KOPT-K1 (cell line): ENCODE data around the gene GPC5.

Experiments used
- H3K27ac ChIP-seq: fragments of 200-600 bp; sonication (generic); 2 replicates; pipeline ENCODE4 v1.5.1; 2016; ENCODE audit warnings: antibody characterized with exemption, mild to moderate bottlenecking, low read depth, low read length; ENCODE audit not compliant: poor library complexity, severe bottlenecking
- H3K36me3 ChIP-seq: fragments of 200-600 bp; sonication (generic); 2 replicates; pipeline ENCODE4 v1.5.1; 2017; ENCODE audit warnings: antibody characterized with exemption, mild to moderate bottlenecking, low read length, moderate library complexity; ENCODE audit not compliant: insufficient read depth
- H3K9me3 ChIP-seq: fragments of 200-600 bp; sonication (generic); 2 replicates; pipeline ENCODE4 v1.5.1; 2017; ENCODE audit warnings: antibody characterized with exemption, low read length, mild to moderate bottlenecking; ENCODE audit not compliant: insufficient read depth, poor library complexity, severe bottlenecking

The GPC5 gene

GRCh38 chr13:91813253-91813652 is 414.8 kb downstream of the GPC5 start:
- no peak overlapping the region for H3K27ac ChIP-seq
- no peaks in the 10 kb centered on the region for H3K9me3 ChIP-seq

GRCh38 chr13:91816263-91816807 is 417.9 kb downstream of the GPC5 start:
- no peaks in the 10 kb centered on the region for H3K36me3 ChIP-seq
- no peak overlapping the region for H3K27ac ChIP-seq
- H3K9me3 ChIP-seq, result no peaks in the 10 kb centered on the region

More at GRCh38 chr13:91813253-91813652, 414.8 kb downstream of the GPC5 start:
- H3K36me3 ChIP-seq, result no peaks in the 10 kb centered on the region

- Histone ChIP-seq H3K9me3 (no peaks in the 10 kb centered on the region), H3K27ac (no peak overlapping the region), H3K36me3 (no peaks in the 10 kb centered on the region)
These were observed 418.8 kb downstream of the GPC5 start for GRCh38 chr13:91817250-91817649.

DNA sequence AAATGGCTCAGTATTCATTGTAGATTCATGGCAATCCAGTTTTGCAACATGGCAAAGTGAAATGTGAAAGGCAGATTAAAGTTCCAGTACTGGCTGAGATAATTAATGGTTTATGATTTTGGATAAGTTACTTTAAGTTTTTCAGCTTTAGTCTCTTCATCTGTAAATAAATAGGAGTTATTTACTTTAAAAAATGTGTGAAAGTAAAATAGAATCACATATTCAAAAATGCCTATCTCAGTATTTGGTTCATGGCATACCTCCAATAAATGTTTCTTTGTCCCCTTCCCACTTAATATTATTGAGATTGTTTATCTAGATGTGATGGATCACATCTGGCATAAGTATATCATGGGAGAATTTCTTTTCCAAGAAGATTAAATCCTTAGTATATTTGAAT is 426.0 kb downstream of the GPC5 start:
- Histone ChIP-seq H3K36me3 (no peaks in the 10 kb centered on the region), H3K27ac (no peak overlapping the region), H3K9me3 (no peaks in the 10 kb centered on the region)

DNA sequence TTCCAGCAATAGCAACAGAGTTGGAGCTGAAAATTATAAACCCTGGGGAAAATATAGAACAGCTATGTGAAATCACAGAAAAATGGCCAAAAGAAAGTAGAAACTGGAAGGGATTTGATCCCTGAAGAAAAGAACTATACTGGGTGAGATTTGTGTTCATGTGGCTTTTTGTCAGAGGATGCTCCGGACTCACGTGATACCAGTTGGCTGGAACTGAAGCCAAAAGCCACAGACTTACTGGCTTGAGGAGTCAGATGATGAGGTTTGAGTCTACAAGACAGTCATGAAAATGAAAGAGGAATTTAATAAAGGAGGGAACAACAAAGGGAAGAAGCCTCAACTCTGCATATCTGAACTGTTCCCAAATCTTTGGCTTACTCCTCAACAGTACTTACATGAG is 427.1 kb downstream of the GPC5 start:
- Histone ChIP-seq H3K36me3 (no peaks in the 10 kb centered on the region), H3K27ac (no peak overlapping the region), H3K9me3 (no peaks in the 10 kb centered on the region)

- H3K27ac ChIP-seq, result no peak overlapping the region
- H3K9me3 ChIP-seq, result no peaks in the 10 kb centered on the region
- no peaks in the 10 kb centered on the region for H3K36me3 ChIP-seq
These were observed 438.1 kb downstream of the GPC5 start for GRCh38 chr13:91836553-91836952.

GRCh38 chr13:91845612-91846011 is 447.2 kb downstream of the GPC5 start:
- Histone ChIP-seq H3K36me3 (no peaks in the 10 kb centered on the region), H3K9me3 (no peaks in the 10 kb centered on the region), H3K27ac (no peak overlapping the region)

- no peaks in the 10 kb centered on the region for H3K9me3 ChIP-seq
- H3K36me3 ChIP-seq, result no peaks in the 10 kb centered on the region
- no peak overlapping the region for H3K27ac ChIP-seq
These were observed 465.3 kb downstream of the GPC5 start for GRCh38 chr13:91863699-91864098.

DNA sequence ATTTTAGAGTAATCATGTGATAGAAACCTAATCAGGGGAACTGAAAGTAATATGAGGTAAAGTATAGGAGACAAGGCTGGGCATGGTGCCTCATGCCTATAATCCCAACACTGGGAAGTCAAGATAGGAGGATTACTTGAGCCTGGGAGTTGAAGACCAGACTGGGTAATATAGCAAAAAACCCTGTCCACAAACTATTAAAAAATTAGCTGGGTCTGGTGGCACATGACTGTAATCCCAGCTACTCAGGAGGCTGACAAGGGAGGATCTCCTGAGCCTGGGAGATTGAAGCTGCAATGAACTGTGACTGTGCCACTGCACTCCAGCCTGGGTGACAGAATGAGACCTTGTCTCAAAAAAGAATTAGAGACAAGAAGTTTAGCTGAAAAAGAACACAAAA is 469.9 kb downstream of the GPC5 start:
- Histone ChIP-seq H3K27ac (no peak overlapping the region), H3K36me3 (no peaks in the 10 kb centered on the region), H3K9me3 (no peaks in the 10 kb centered on the region)

DNA sequence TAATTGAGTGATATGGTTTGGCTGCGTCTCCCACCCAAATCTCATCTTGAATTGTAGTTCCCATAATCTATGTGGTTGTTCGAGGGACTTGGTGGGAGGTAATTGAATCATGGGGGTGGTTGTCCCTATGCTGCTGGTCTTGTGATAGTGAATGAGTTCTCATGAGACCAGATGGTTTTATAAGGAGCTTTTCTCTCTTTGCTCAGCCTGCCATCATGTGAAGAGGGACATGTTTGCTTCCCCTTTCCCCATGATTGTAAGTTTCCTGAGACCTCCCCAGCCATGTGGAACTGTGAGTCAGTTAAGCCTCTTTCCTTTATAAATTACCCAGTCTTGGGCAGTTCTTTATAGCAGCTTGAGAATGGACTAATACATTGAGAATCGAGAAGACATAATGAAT is 480.1 kb downstream of the GPC5 start:
- Histone ChIP-seq H3K36me3 (no peaks in the 10 kb centered on the region), H3K27ac (no peak overlapping the region), H3K9me3 (no peaks in the 10 kb centered on the region)

DNA sequence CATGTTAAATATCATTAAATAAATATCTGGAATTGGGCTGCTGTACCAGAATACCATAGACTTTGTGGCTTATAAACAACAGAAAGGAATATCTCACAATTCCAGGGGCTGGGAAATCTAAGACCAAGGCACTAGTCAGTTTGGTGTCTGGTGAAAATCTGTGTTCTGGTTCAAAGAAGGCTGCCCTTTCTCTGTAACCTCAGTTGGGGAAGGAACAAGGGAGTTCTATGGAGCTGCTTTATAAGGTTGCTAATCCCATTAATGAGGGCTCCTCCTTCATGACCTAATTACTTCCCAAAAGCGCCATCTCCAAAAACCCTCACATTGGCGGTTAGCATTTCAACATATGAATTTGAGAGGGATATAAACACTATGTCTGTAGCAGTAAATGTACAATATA is 480.9 kb downstream of the GPC5 start:
- H3K9me3 ChIP-seq, result no peaks in the 10 kb centered on the region
- no peaks in the 10 kb centered on the region for H3K36me3 ChIP-seq
- H3K27ac ChIP-seq, result no peak overlapping the region

GRCh38 chr13:91882918-91883317 is 484.5 kb downstream of the GPC5 start:
- Histone ChIP-seq H3K9me3 (no peaks in the 10 kb centered on the region), H3K36me3 (no peaks in the 10 kb centered on the region), H3K27ac (no peak overlapping the region)

GRCh38 chr13:91889641-91890040 is 491.2 kb downstream of the GPC5 start:
- H3K9me3 ChIP-seq, result no peaks in the 10 kb centered on the region
- H3K27ac ChIP-seq, result no peak overlapping the region
- H3K36me3 ChIP-seq, result no peaks in the 10 kb centered on the region

GRCh38 chr13:91891141-91891540 is 492.7 kb downstream of the GPC5 start:
- Histone ChIP-seq H3K36me3 (no peaks in the 10 kb centered on the region), H3K9me3 (no peaks in the 10 kb centered on the region), H3K27ac (no peak overlapping the region)

GRCh38 chr13:91893040-91893439 is 494.6 kb downstream of the GPC5 start:
- no peaks in the 10 kb centered on the region for H3K36me3 ChIP-seq
- H3K9me3 ChIP-seq, result no peaks in the 10 kb centered on the region
- no peak overlapping the region for H3K27ac ChIP-seq

GRCh38 chr13:91894316-91894715 is 495.9 kb downstream of the GPC5 start:
- H3K9me3 ChIP-seq, result no peaks in the 10 kb centered on the region
- H3K27ac ChIP-seq, result no peak overlapping the region
- no peaks in the 10 kb centered on the region for H3K36me3 ChIP-seq

DNA sequence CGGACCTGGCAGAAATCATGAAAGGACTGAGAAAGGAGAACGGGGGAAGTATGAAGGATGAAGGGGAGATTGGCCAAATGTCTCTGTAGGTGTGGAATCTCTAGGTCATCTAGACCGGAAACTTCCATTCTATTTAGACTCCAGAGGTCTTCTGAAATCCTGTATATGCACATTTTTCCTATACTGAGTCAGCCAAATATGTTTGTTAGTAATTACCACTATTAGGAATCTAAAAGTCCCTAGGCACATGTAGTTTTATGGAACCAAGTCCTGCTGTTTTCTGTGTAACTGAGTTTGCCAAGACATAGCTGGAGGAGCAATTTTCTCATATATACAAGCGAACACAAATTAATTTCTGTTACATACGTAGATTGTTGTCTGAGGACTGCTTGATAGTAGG is 498.1 kb downstream of the GPC5 start:
- no peak overlapping the region for H3K27ac ChIP-seq
- H3K36me3 ChIP-seq, result no peaks in the 10 kb centered on the region

More for the DNA sequence above, 498.1 kb downstream of the GPC5 start:
- H3K9me3 ChIP-seq, result no peaks in the 10 kb centered on the region
